Central memory CD8-positive, alpha-beta T cell (primary cell): ENCODE results near the gene NONO.
"Not testable (repeated sequence)": the region's sequence is repeated elsewhere in the genome, so short reads cannot be mapped to it uniquely, and the experiment has no call there.

ENCODE experiments used
- ATAC-seq: fragments of 150-1000 bp; cut with Tn5 transposase; replicated peaks from 2 replicates; pipeline ENCODE4 v1.10.0; 2022; ENCODE audit warnings: mild to moderate bottlenecking, moderate FRiP score, moderate number of reproducible peaks; ENCODE audit not compliant: poor library complexity, severe bottlenecking; ENCODE audit errors: extremely low read depth
- DNase-seq, 2 donors: peaks; one replicate each; pipeline ENCODE4 v3.0.0; 2021; ENCODE audit warnings: low spot score in 2 of 2
- H3K27ac Mint-ChIP-seq: one replicate; pipeline ENCODE4 v1.8.0; 2022; ENCODE audit warnings: low read depth, mild to moderate bottlenecking, moderate library complexity, mixed read lengths
- H3K27me3 Mint-ChIP-seq: one replicate; pipeline ENCODE4 v1.8.0; 2022; ENCODE audit warnings: mixed read lengths
- H3K36me3 Mint-ChIP-seq: one replicate; pipeline ENCODE4 v1.8.0; 2022; ENCODE audit warnings: mild to moderate bottlenecking, moderate library complexity, mixed read lengths; ENCODE audit not compliant: insufficient read depth
- H3K4me1 Mint-ChIP-seq: one replicate; pipeline ENCODE4 v1.8.0; 2022; ENCODE audit warnings: mixed read lengths
- H3K4me3 Mint-ChIP-seq: one replicate; pipeline ENCODE4 v1.8.0; 2022; ENCODE audit warnings: mild to moderate bottlenecking, moderate library complexity, mixed read lengths
- H3K9me3 Mint-ChIP-seq: one replicate; pipeline ENCODE4 v1.8.0; 2022; ENCODE audit warnings: mixed read lengths

Gene NONO

GRCh38 chrX:71254092-71254963, 29.1 kb upstream of the NONO start, which contains the start of gene ZMYM3:
Gene ZMYM3 (minus strand): TSS chrX:71254140. CDS start chrX:71253255, 885 bp downstream.
- H3K4me1 Mint-ChIP-seq = peaks cover 13% of the 10 kb centered on the region
- peak; percentile 79 for ATAC-seq

DNA sequence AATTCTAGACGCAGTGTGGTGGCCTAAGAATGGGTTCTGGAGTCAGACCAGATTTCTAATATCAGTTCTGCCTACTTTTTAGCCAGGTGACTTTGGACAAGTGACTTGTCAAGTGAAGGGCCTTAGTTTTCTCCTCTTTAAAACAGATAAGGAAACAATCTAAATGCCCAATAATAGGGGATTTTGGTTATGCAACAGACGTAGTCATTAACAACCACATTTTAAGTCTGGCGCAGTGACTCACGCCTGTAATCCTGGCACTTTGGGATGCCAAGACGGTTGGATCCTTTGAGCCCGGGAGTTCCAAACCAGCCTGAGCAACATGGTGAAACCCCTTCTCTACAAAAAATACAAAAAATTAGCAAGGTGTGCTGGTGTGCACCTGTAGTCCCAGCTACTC, 27.4 kb upstream of the NONO start:
- Mint-ChIP-seq H3K4me3 (peak overlapping the region; percentile 81), H3K4me1 (peaks cover 13% of the 10 kb centered on the region), H3K9me3 (no peaks in the 10 kb centered on the region), H3K36me3 (peaks cover 10% of the 10 kb centered on the region), H3K27me3 (no peaks in the 10 kb centered on the region), H3K27ac (peak overlapping the region; percentile 96)
- DNase-seq = no peak
- no peak for ATAC-seq

More at GRCh38 chrX:71254092-71254963, 29.1 kb upstream of the NONO start, which contains the start of gene ZMYM3:
- H3K27me3 Mint-ChIP-seq = no peaks in the 10 kb centered on the region
- H3K4me3 Mint-ChIP-seq = peak within 1 kb of the TSS; percentile 81
- H3K9me3 Mint-ChIP-seq = no peaks in the 10 kb centered on the region
- DNase-seq = peak; percentile 41 to 74
- H3K36me3 Mint-ChIP-seq = peaks cover 16% of the 10 kb centered on the region
- H3K27ac Mint-ChIP-seq = peak within 1 kb of the TSS; percentile 96

- Mint-ChIP-seq H3K27me3 (no peaks in the 10 kb centered on the region), H3K4me1 (peaks cover 13% of the 10 kb centered on the region), H3K9me3 (no peaks in the 10 kb centered on the region), H3K27ac (peak overlapping the region; percentile 96), H3K36me3 (peaks cover 10% of the 10 kb centered on the region), H3K4me3 (no peak overlapping the region)
- ATAC-seq (no peak), DNase-seq (no peak)
Observed at GRCh38 chrX:71256856-71257255, 26.6 kb upstream of the NONO start.

DNA sequence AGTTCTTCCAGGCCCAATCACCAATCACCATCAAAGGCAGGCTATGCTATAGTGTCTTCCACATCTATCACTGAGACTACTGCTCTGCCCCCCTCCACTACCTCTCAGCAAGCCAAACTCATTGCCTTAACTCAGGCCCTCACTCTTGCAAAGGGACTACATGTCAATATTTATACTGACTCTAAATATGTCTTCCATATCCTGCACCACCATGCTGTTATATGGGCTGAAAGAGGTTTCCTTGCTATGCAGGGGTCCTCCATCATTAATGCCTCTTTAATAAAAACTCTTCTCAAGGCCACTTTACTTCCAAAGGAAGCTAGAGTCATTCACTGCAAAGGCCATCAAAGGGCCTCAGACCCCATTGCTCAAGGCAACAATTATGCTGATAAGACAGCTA, 14.8 kb upstream of the NONO start:
- H3K9me3 Mint-ChIP-seq, H3K4me3 Mint-ChIP-seq, H3K27me3 Mint-ChIP-seq, H3K4me1 Mint-ChIP-seq, H3K36me3 Mint-ChIP-seq, H3K27ac Mint-ChIP-seq, ATAC-seq, DNase-seq: not testable (repeated sequence)

DNA sequence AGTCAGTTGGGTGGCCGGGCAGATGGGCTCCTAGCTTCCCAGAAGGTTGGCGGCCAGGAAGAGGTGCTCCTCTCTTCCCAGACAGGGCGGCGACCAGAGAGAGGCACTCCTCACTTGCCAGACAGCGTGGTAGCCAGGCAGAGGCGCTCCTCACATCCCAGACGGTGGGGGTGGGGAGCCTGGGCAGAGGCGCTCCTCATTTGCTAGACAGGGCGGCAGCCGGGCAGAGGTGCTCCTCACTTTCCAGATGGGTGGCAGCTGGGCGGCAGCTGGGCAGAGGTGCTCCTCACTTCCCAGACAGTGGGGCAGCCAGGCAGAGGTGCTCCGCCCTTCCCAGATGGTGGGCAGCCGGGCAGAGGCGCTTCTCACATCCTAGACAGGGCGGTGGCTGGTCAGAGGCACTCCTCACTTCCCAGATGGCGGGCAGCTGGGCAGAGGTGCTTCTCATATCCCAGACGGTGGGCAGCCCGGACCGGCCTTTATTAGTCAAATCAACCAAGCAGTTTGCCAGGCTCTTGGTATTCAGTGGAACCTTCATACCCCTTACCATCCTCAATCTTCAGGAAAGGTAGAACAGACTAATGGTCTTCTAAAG, 13.5 kb upstream of the NONO start:
- ATAC-seq (no peak), DNase-seq (no peak)
- Mint-ChIP-seq H3K4me3 (no peak overlapping the region), H3K9me3 (no peaks in the 10 kb centered on the region), H3K27me3 (no peaks in the 10 kb centered on the region), H3K4me1 (no peaks in the 10 kb centered on the region), H3K27ac (no peak overlapping the region), H3K36me3 (no peaks in the 10 kb centered on the region)

GRCh38 chrX:71272313-71272712, 11.1 kb upstream of the NONO start:
- H3K36me3 Mint-ChIP-seq, H3K27me3 Mint-ChIP-seq, H3K27ac Mint-ChIP-seq, H3K4me3 Mint-ChIP-seq, ATAC-seq, H3K9me3 Mint-ChIP-seq, DNase-seq, H3K4me1 Mint-ChIP-seq: not testable (repeated sequence)

DNA sequence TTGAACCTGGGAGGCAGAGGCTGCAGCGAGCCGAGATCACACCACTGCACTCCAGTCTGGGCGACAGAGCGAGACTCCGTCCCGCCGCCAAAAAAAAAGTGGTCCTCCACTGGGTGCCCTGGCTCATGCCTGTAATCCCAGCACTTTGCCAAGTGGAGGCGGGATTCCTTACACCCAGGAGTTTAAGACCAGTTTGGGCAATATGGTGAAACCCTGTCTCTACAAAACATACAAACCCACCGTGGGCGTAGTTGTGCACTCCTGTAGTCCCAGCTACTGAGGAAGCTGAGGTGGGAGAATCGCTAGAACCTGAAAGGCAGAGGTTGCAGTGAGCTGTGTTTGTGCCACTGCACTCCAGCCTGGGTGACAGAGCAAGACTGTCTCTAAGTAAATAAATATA, 2.1 kb upstream of the NONO start:
- H3K4me3 Mint-ChIP-seq, H3K27ac Mint-ChIP-seq, H3K9me3 Mint-ChIP-seq, DNase-seq, H3K27me3 Mint-ChIP-seq, ATAC-seq, H3K4me1 Mint-ChIP-seq: not testable (repeated sequence)
- peaks cover 12% of the 10 kb centered on the region for H3K36me3 Mint-ChIP-seq

DNA sequence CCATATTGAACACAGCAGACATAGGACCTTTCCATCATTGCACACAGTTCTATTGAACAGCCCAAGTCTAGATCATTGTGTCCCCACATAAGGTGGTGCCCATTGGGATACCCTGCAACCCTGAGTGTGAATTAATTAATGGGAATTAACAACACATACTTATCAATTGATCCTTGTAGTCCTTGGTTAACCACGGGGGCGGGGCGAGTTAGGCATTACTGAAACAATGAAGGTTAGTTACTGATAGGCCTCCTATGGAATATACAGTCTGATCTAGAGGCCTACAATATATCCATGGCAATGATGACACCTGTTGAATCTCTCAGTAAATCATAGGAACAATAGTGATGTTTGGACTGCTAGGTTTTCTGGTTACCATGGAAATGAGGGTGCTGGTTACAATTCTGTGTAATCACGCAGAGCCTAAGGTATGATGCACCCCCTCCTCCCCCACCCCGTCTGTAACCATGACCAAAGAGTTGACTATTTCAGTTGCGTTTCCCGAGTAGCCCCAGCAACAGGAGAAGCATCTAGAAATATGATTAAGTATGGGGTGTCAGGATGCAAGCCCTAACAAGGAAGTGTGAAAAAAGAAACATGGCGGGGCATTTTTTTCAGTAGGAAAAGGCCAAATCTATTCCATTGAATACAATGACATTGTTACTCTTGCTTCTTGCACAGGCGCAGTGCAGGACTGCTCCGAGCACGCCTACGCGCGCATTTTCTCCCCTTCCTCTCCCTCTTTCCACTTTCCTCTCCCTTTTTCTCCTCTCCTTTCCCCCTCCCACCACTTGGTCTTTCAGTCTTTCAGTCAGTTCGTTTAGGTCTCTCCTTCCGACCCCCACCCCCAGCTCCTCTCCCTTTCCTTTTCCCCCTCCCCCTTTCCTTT, 677 bp upstream of the NONO start:
- ATAC-seq (peak; percentile 57), DNase-seq (no peak)
- H3K27me3 Mint-ChIP-seq = no peaks in the 10 kb centered on the region
- H3K4me3 Mint-ChIP-seq = peak overlapping the region; percentile 95
- peak overlapping the region; percentile 100 for H3K27ac Mint-ChIP-seq
- H3K4me1 Mint-ChIP-seq = peaks cover 4% of the 10 kb centered on the region
- no peaks in the 10 kb centered on the region for H3K9me3 Mint-ChIP-seq
- H3K36me3 Mint-ChIP-seq = peaks cover 15% of the 10 kb centered on the region

DNA sequence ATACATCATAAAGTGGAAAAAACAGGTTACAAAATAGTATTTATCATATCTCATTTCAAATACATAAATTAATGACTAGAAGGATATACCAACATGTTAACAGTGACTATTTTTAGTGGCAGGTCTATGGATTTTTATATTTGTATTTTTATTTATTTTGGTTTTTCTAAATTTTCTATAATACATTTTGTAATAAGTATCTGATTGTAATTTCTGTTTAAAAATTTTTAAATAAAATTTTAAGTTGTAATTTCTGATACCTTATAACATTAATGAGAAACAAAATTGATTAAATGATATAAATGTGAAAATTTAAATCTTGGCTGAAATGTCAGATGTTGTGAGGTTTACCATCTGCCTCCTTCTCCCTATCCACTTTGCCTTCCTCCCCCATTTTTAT, 2.5 kb downstream of the NONO start:
- peaks cover 10% of the 10 kb centered on the region for H3K4me1 Mint-ChIP-seq
- H3K4me3 Mint-ChIP-seq = peak overlapping the region; percentile 95
- ATAC-seq (no peak), DNase-seq (no peak)
- H3K36me3 Mint-ChIP-seq = peaks cover 30% of the 10 kb centered on the region
- H3K27ac Mint-ChIP-seq = no peak overlapping the region
- no peaks in the 10 kb centered on the region for H3K27me3 Mint-ChIP-seq
- H3K9me3 Mint-ChIP-seq = no peaks in the 10 kb centered on the region

DNA sequence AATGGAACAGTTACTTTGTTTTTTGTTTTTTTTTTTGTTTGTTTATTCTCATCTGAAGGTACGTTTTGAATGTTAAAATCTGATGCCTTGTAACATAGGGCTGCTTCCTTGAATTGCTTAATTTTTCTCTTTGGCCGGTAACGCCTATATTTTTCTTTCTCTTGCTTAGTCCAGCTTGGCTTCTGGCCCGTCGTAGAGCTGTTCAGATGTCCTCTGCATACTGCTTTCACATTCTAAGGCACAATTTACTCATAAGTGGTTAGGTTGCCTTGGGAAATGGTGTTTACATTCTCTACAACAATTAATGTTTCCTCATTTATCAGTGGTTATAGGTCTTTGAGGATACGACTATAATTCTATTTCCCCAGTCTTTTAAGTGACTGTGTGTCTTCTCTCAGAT, 7.9 kb downstream of the NONO start:
- ATAC-seq (no peak), DNase-seq (no peak)
- Mint-ChIP-seq H3K27me3 (no peaks in the 10 kb centered on the region), H3K4me3 (no peak overlapping the region), H3K4me1 (peaks cover 11% of the 10 kb centered on the region), H3K27ac (no peak overlapping the region), H3K36me3 (peaks cover 67% of the 10 kb centered on the region), H3K9me3 (no peaks in the 10 kb centered on the region)

GRCh38 chrX:71292669-71293365, 9.4 kb downstream of the NONO start:
- DNase-seq (no peak), ATAC-seq (no peak)
- Mint-ChIP-seq H3K27ac (no peak overlapping the region), H3K9me3 (no peaks in the 10 kb centered on the region), H3K4me1 (peaks cover 11% of the 10 kb centered on the region), H3K27me3 (no peaks in the 10 kb centered on the region), H3K36me3 (peaks cover 77% of the 10 kb centered on the region), H3K4me3 (no peak overlapping the region)

DNA sequence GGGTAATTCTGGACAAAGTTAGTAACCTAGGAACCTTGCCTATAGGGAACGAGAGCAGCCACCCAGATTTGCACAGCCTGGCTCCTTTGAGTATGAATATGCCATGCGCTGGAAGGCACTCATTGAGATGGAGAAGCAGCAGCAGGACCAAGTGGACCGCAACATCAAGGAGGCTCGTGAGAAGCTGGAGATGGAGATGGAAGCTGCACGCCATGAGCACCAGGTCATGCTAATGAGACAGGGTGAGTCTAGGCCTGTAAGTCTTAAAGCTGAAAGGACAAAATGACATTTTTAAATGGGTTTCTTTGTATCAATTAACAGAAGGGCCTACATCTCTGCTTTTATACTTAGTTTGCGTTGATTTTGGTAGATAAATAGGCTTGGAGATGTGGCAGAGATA, 13.4 kb downstream of the NONO start:
- ATAC-seq (no peak), DNase-seq (no peak)
- Mint-ChIP-seq H3K4me1 (no peaks in the 10 kb centered on the region), H3K36me3 (peaks cover 89% of the 10 kb centered on the region), H3K27me3 (no peaks in the 10 kb centered on the region), H3K27ac (peak overlapping the region; percentile 29), H3K4me3 (no peak overlapping the region), H3K9me3 (no peaks in the 10 kb centered on the region)
